ENCODE measurements around the gene CA5A.
A peak's percentile ranks its signal among the peaks of the same experiment; 100 is the strongest.
"Not testable (repeated sequence)": the region's sequence is repeated elsewhere in the genome, so short reads cannot be mapped to it uniquely, and the experiment has no call there.

Gene CA5A

GRCh38 chr16:87947356-87948118 is 11.2 kb upstream of the CA5A start:
- no peak for DNase-seq

- DNase-seq: no peak
Measured at GRCh38 chr16:87946596-87947347, 10.4 kb upstream of the CA5A start.

GRCh38 chr16:87945351-87946042 is 9.2 kb upstream of the CA5A start:
- no peak for DNase-seq

GRCh38 chr16:87942680-87943079 is 6.4 kb upstream of the CA5A start:
- no peak for DNase-seq

DNA sequence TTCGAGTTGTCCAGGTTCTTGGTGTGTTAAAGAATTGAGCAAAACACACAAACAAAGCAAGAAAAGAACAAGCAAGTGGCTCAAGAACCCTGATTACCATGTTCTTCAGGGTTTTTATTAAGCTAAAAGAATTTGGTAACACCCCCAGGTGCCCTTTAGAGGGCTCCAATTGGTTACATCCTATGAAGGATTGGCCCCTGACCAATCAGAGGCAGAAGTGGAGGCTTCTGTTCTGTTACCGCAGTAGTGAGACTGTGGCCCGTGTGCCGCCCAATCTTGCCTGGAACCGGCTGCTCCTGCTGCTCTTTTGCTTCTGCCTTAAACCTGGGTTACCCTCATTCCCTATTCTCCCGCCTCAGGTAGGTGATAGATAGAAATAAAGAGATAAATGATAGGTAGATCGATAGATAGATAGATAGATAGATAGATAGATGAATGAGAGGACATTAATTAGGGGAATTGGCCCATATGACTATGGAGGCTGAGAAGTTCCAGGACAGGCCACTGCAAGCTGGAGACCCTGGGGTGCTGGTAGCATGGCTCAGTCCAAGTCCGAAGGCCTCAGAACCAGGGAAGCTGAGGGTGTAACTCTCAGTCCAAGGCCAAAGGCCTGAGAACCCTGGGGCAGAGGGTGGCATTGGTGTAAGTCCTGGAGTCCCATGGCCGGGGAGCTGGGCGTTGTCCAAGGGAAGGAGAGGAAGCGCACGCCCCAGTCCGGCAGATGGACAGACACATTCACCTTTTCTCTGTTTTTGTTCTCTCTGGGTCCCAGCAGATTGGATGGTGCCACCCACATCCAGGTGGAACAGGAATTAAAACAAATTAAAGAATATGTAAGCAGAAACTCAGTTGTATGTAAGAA is 3.5 kb upstream of the CA5A start:
- DNase-seq: no peak

GRCh38 chr16:87938412-87938949 is 2.2 kb upstream of the CA5A start:
- DNase-seq: no peak

- not testable (repeated sequence) for DNase-seq
Measured at GRCh38 chr16:87937231-87937542, 858 bp upstream of the CA5A start.

DNA sequence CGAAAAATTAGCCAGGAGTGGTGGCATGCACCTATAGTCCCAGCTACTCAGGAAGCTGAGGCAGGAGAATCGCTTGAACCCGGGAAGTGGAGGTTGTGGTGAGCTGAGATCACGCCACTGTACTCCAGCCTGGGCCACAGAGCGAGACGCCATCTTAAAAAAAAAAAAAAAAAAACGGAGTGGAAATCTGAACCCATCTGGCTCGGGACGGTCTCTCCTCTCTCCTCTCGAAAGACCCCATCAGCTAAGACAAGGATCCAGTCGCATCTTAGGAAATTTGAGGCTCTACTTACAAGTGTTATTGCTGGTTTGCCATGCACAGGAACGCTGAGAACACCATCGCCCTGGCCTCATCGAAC is 334 bp downstream of the CA5A start:
- DNase-seq: not testable (repeated sequence)

DNA sequence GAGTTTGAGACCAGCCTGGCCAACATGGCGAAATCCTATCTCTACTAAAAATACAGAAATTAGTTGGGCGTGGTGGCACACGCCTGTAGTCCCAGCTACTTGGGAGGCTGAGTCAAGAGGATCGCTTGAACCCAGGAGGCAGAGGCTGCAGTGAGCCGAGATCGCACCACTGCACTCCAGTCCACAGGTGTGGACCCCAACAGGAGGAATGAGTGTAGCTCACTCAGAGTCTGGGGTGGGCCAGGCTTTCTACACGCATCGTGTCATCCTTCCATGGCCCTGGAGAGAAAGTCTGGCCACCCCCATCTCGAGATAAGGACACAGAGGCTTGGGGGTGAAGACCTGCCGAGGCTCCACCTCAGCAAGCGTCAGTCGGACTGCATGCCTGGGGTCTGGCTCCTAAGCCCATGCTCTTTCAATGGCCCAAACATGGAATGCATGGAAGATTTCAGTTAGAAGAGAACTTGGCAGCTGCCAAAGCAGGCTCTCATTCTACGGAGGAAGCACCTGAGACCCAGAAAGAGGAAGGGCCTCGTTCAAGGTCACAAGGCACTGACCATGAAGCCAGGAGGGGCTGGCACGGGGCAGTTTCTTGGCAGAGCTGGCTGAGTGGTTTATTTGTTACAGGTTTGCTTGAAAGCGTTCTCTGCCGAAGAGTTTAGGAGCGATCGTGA is 1.4 kb downstream of the CA5A start:
- DNase-seq: not testable (repeated sequence)

- no peak for DNase-seq
Measured at GRCh38 chr16:87933140-87933495, 3.2 kb downstream of the CA5A start.

DNA sequence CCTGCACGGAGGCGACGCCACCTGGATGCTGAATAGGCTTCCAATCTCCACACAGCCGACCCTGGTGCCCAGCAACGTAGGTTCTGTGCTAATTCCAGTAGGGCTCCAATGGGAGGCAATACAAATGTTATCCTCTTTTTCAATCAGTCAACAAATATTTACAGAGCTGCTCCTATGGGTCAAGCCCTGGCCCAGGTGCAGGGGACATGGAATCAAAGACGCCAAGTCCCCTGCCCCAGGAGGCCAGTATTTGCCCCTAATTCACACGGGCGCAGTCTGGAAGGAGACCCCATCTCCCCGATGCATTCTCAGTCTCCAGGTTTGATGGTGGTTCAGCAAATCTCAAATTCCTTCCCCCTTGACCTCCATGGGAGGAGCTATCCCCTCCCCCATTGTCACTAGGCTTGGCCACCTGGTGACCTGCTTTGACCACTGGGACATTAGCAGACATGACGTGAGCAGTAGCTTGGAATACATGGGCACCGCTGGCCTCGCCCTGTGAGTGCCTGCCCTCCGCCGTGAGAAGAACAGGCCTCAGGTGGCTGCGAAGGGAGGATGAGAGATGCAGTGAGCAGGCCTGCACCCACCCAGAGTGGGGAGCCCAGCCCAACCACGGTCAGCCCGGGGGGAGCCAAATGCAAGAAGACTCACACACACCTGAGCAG is 3.7 kb downstream of the CA5A start:
- not testable (repeated sequence) for DNase-seq

GRCh38 chr16:87931504-87931903 is 4.8 kb downstream of the CA5A start:
- peak; percentile 51 for DNase-seq

GRCh38 chr16:87930456-87930855 is 5.9 kb downstream of the CA5A start:
- peak; percentile 60 for DNase-seq

DNA sequence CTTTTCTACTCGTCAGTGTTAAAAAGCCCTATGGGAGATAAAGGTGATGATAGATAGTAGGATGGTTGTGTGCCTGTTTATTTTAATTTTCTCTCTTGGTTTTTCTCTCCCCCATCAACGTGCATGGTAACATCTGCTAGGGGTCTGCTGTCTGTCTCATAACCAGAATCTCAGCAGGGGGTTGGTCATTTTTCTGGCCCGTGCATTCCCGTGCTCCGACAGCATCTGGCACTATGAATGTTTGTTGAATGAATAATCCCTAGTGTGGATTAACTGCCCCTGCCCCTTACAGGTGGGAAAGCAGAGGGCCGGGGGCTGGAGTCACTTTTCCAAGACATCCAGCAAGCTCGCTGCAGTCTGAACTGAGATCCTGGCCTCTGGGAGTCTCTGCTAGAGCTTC is 6.3 kb downstream of the CA5A start:
- no peak for DNase-seq

- DNase-seq: no peak
Measured at GRCh38 chr16:87927195-87927562, 9.2 kb downstream of the CA5A start.

DNA sequence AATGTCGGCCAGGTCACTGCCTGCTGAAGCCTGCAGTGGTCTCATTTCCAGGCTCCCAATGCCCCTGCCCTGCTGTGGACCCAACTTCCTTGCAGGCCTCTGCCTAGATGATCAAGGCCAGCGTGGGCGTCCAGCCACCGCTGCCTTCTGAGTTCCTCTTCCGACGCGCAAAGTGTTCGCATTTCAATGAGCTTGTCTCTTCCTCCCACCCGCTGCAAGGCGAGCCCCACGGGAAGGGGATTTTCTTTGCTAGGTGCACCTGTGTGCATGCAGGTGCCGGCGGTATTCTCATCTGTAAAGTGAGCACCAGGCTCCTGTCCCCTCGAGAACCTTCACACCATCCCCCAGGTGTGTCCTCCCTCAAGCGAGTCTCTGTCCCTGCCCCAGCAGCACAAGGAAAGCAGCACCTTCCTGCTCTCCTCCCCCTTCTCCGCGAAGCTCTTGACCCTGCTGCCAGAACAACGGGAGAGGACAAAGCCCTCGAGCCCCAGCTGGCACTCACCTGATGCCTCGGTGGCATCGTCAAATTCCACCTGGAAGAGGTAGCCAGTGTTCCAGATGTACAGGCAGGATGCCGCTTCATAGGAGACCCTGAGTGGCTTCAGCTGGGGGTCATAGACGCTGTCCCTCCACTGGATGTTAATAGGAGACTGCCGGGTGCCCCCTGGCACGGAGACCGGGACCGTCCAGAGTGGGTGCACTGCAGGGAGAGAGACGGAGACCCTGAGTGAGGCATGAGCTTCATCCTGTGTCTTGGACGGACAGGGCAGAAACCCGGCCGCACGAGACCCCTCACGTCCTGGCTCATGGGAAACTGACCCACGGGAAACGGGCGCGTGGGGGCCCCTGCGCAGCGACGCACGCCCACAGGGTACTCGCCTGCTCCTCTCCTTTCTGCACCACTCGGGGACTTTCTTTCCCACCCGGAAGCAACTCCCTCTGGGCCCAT is 9.8 kb downstream of the CA5A start:
- peak; percentile 3 for DNase-seq

- DNase-seq: no peak
Measured at GRCh38 chr16:87924811-87925670, 11.3 kb downstream of the CA5A start.

DNA sequence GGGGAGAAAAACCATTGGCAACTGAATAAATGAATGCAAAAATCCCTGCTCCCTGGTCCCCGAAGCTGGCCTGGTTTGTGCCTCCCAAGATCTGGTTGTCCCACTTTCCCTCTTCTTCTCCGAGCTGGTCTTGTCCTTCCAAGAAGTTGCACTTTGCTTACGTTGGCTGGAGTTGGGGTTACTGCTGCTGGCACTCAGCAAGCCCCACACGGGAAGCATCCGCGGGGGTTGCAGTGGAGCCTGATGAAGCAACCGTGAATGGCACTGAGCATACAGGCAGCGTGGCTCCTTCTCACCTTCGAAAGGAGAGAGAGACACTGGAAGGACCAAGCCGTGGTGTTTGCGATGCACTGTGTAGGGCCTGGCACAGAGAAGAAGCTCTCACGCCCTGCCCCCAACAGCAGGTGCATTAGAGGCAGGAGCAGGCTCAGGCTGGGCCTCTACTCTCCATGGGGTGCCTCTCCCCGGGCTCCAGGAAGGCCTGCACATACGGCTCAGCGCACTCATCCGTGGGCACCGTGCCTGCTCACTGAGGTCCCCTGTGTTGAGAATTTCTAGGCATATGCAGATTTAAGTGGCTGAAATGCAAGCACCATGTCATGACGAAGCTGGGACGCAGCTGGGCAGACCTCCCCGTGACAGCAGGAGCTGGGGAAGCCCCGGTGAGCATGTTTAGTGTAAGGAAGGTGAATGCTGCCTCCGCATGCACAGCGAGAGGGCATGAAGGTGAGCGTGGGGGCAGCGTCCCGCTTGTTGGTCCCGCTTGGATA is 12.1 kb downstream of the CA5A start:
- no peak for DNase-seq

Measured in OCI-M1 (cell line).